Endothelial cell of umbilical vein (primary cell): ENCODE results near the gene LGALS7B. TPM values are rescaled to one million over a fixed set of nuclear protein-coding genes. Genes with fewer than 3 reads are reported as not detected.
"Not testable (repeated sequence)": the region's sequence is repeated elsewhere in the genome, so short reads cannot be mapped to it uniquely, and the experiment has no call there.

Experiments used
- BruUV-seq: library from RNA; stranded (reverse); fragments of 400-500 nt; replicated peaks from 2 replicates; lab custom pipeline; 2021; lab: Mats Ljungman, UMichigan
- CTCF ChIA-PET: fragments of 300-600, 350-600 bp; sonication (Branson Sonifier 250); formaldehyde crosslinking; loops from one replicate; lab custom pipeline; 2021; ENCODE audit warnings: antibody characterized with exemption, inconsistent platforms; lab: Charles Lee
- POLR2A ChIA-PET: fragments of 300-600, 350-600 bp; sonication (Branson Sonifier 250); formaldehyde crosslinking; loops from one replicate; lab custom pipeline; 2021; ENCODE audit warnings: antibody characterized with exemption, inconsistent platforms; lab: Charles Lee
- DNase-seq: peaks from one replicate; pipeline ENCODE4 v3.0.0-alpha.2; 2011; ENCODE audit warnings: low read depth, low spot score
- FAIRE-seq: peaks from 2 replicates; lab custom pipeline; 2011; peaks lifted over from hg19 to GRCh38; lab: Jason Lieb, UNC
- H2AFZ ChIP-seq: 2 replicates; pipeline ENCODE4 v1.6.0; 2012; ENCODE audit warnings: low read depth, low read length, control low read depth, inconsistent platforms
- H3K27ac ChIP-seq: 2 replicates; pipeline ENCODE4 v1.5.1; 2011; ENCODE audit warnings: low read depth, mild to moderate bottlenecking, control low read depth, low read length, moderate library complexity; ENCODE audit not compliant: insufficient read depth
- H3K27me3 ChIP-seq, 2 experiments: 2 replicates each; pipeline versions ENCODE4 v1.6.0 to v1.6.1; 2011; ENCODE audit warnings: low read length in 2 of 2, mixed read lengths in 1 of 2; ENCODE audit not compliant: control insufficient read depth in 2 of 2, insufficient read depth in 2 of 2
- H3K36me3 ChIP-seq, 2 experiments: 2 replicates in 1 of 2; 3 replicates in 1 of 2; pipeline ENCODE4 v1.5.1; 2011; ENCODE audit warnings: low read length in 2 of 2, mild to moderate bottlenecking in 1 of 2, moderate library complexity in 1 of 2; ENCODE audit not compliant: control insufficient read depth in 2 of 2, insufficient read depth in 2 of 2; ENCODE audit errors: extremely low read depth in 1 of 2
- H3K4me1 ChIP-seq: 3 replicates; pipeline ENCODE4 v1.5.1; 2011; ENCODE audit warnings: mild to moderate bottlenecking, low read length; ENCODE audit not compliant: control insufficient read depth, insufficient read depth; ENCODE audit errors: extremely low read depth
- H3K4me2 ChIP-seq: 2 replicates; pipeline ENCODE4 v1.6.1; 2011; ENCODE audit warnings: low read length, control low read depth, mixed read lengths; ENCODE audit not compliant: insufficient read depth
- H3K4me3 ChIP-seq, 3 experiments: fragments of 200-600 bp in 1 of 3; sonication (generic), shearing (Covaris generic) in 1 of 3; replicated peaks in 1 of 3; 2 replicates each; pipeline ENCODE4 v1.5.1; 2011 to 2016; ENCODE audit warnings: control low read depth in 3 of 3, low read length in 3 of 3, mild to moderate bottlenecking in 2 of 3, inconsistent platforms in 1 of 3, low read depth in 1 of 3, moderate library complexity in 1 of 3; ENCODE audit not compliant: insufficient read depth in 1 of 3
- H3K79me2 ChIP-seq: 2 replicates; pipeline ENCODE4 v1.6.0; 2012; ENCODE audit warnings: low read length, inconsistent platforms; ENCODE audit not compliant: control insufficient read depth, insufficient read depth
- H3K9ac ChIP-seq: replicated peaks from 2 replicates; pipeline ENCODE3; 2011; ENCODE audit warnings: low read length, control low read depth; ENCODE audit not compliant: insufficient read depth; ENCODE audit errors: extremely low read depth
- H3K9me1 ChIP-seq: replicated peaks from 3 replicates; pipeline ENCODE4 v1.6.0; 2011; ENCODE audit warnings: mild to moderate bottlenecking, low read length; ENCODE audit not compliant: control insufficient read depth, insufficient read depth; ENCODE audit errors: extremely low read depth
- H3K9me3 ChIP-seq: replicated peaks from 2 replicates; pipeline ENCODE4 v1.5.1; 2012; ENCODE audit warnings: low read length, inconsistent platforms; ENCODE audit not compliant: control insufficient read depth, insufficient read depth
- H4K20me1 ChIP-seq: replicated peaks from 2 replicates; pipeline ENCODE3; 2011; ENCODE audit warnings: mild to moderate bottlenecking, low read length; ENCODE audit not compliant: control insufficient read depth, insufficient read depth; ENCODE audit errors: extremely low read depth
- EZH2 ChIP-seq: IDR thresholded peaks from 2 replicates; pipeline ENCODE4 v1.6.1; 2012; ENCODE audit warnings: borderline replicate concordance, low read depth, mild to moderate bottlenecking, moderate library complexity, low read length, inconsistent platforms; ENCODE audit not compliant: severe bottlenecking
- FOS ChIP-seq: IDR thresholded peaks from 2 replicates; pipeline ENCODE4 v1.6.1; 2011; ENCODE audit warnings: mild to moderate bottlenecking, low read length, moderate library complexity, borderline replicate concordance; ENCODE audit not compliant: insufficient read depth
- JUN ChIP-seq: IDR thresholded peaks from 2 replicates; pipeline ENCODE4 v1.6.1; 2011; ENCODE audit warnings: borderline replicate concordance, low read depth; ENCODE audit not compliant: insufficient read length, insufficient read depth
- MAX ChIP-seq: IDR thresholded peaks from 2 replicates; pipeline ENCODE4 v1.6.1; 2011; ENCODE audit not compliant: insufficient read depth, insufficient read length
- MYC ChIP-seq: IDR thresholded peaks from one replicate; pipeline ENCODE4 v1.6.1; 2011; ENCODE audit warnings: mild to moderate bottlenecking, low read depth, low read length
- POLR2A ChIP-seq: IDR thresholded peaks from 2 replicates; pipeline ENCODE4 v1.6.1; 2012; ENCODE audit warnings: low read depth, mild to moderate bottlenecking, control low read depth, low read length
- POLR2AphosphoS5 ChIP-seq: IDR thresholded peaks from 2 replicates; pipeline ENCODE4 v1.6.1; 2012; ENCODE audit warnings: low read depth, mild to moderate bottlenecking, control low read depth, low read length, moderate library complexity; ENCODE audit not compliant: insufficient read depth
- dilution Hi-C: fragments of 300-500 bp; cut with MboI; formaldehyde crosslinking; loops from one replicate; pipeline ENCODE4 v1.15.0; 2019; ENCODE audit warnings: low sequenced_read_pairs; ENCODE audit not compliant: extremely low pct_ligation_motif_present
- intact Hi-C: fragments of 100-400 bp; cut with micrococcal nuclease; formaldehyde crosslinking; loops from one replicate; pipeline ENCODE4 v1.10.0; 2022
- polyA plus RNA-seq, 4 experiments: library from polyadenylated mRNA; depleted of rRNA in 3 of 4; stranded (reverse) in 3 of 4; unstranded in 1 of 4; fragments of >200 nt; gene quantifications; 2 replicates each; pipeline versions ENCODE4 v1.2.1 to v1.2.3, GENCODE V29; 2011 to 2012; ENCODE audit warnings: missing spikeins in 1 of 4
- total RNA-seq: library from RNA; stranded (reverse); gene quantifications from 2 replicates; pipeline ENCODE4 v1.2.3, GENCODE V29; 2021

LGALS7B gene
- total and polyA plus RNA-seq, 2 donors (not counting 3 experiments of a cell fraction or from before 2014, with no cell fraction given) = not detected

GRCh38 chr19:38795549-38795948 lies 6.5 kb downstream of the LGALS7B start:
- H3K9me1 ChIP-seq = no peaks in the 10 kb centered on the region
- no peaks in the 10 kb centered on the region for H3K27me3 ChIP-seq
- no TSS peak for BruUV-seq
- FAIRE-seq (no peak), DNase-seq (no peak)
- TF ChIP-seq MAX (no peak), POLR2AphosphoS5 (no peak), POLR2A (no peak), JUN (no peak), MYC (no peak), EZH2 (no peak), FOS (no peak)
- H3K4me1 ChIP-seq = peaks cover 9% of the 10 kb centered on the region
- H3K27ac ChIP-seq = no peak overlapping the region
- H3K36me3 ChIP-seq = no peaks in the 10 kb centered on the region
- dilution Hi-C loops = no loop called here
- H3K4me2 ChIP-seq = no peak overlapping the region
- intact Hi-C loops = no loop called here
- CTCF ChIA-PET = no interaction called here
- H2AFZ ChIP-seq = no peak overlapping the region
- no peak overlapping the region for H3K4me3 ChIP-seq
- no peaks in the 10 kb centered on the region for H3K9me3 ChIP-seq
- H3K79me2 ChIP-seq = no peaks in the 10 kb centered on the region
- POLR2A ChIA-PET = no interaction called here
- H3K9ac ChIP-seq = no peak overlapping the region
- no peaks in the 10 kb centered on the region for H4K20me1 ChIP-seq

GRCh38 chr19:38796154-38796553 lies 7.2 kb downstream of the LGALS7B start:
- dilution Hi-C loops (no loop called here), intact Hi-C loops (no loop called here)
- no peak overlapping the region for H3K4me3 ChIP-seq
- no peak for TF ChIP-seq MAX
- TF ChIP-seq JUN = no peak
- TF ChIP-seq EZH2 = no peak
- H3K4me2 ChIP-seq = no peak overlapping the region
- no peak overlapping the region for H3K27ac ChIP-seq
- H3K79me2 ChIP-seq = no peaks in the 10 kb centered on the region
- no peaks in the 10 kb centered on the region for H3K9me1 ChIP-seq
- H3K36me3 ChIP-seq = no peaks in the 10 kb centered on the region
- H3K9ac ChIP-seq = no peak overlapping the region
- CTCF ChIA-PET = no interaction called here
- no peaks in the 10 kb centered on the region for H3K27me3 ChIP-seq
- DNase-seq = no peak
- POLR2A ChIA-PET = no interaction called here
- H2AFZ ChIP-seq = no peak overlapping the region
- H3K9me3 ChIP-seq = no peaks in the 10 kb centered on the region
- H3K4me1 ChIP-seq = peaks cover 9% of the 10 kb centered on the region
- H4K20me1 ChIP-seq = no peaks in the 10 kb centered on the region
- no TSS peak for BruUV-seq
- FAIRE-seq = no peak

- H3K9ac ChIP-seq, BruUV-seq, H3K27me3 ChIP-seq, intact Hi-C loops, H3K9me3 ChIP-seq, POLR2A ChIA-PET, H3K9me1 ChIP-seq, H3K79me2 ChIP-seq, DNase-seq, dilution Hi-C loops, CTCF ChIA-PET, H3K36me3 ChIP-seq, H2AFZ ChIP-seq, H3K27ac ChIP-seq, H3K4me2 ChIP-seq, FAIRE-seq, H4K20me1 ChIP-seq, H3K4me3 ChIP-seq, H3K4me1 ChIP-seq: not testable (repeated sequence)
Observed at GRCh38 chr19:38797781-38798180, 8.8 kb downstream of the LGALS7B start.
